Putamen (tissue), 1 donor: ENCODE measurements around the gene RABGAP1L.
A peak's percentile ranks its signal among the peaks of the same experiment; 100 is the strongest.
"Not testable (repeated sequence)": the region's sequence is repeated elsewhere in the genome, so short reads cannot be mapped to it uniquely, and the experiment has no call there.

Experiments used
- DNase-seq: peaks from one replicate; pipeline ENCODE4 v3.0.0-alpha.2; 2016; ENCODE audit warnings: low spot score

The RABGAP1L gene

GRCh38 chr1:174364996-174365736 is 205.8 kb downstream of the RABGAP1L start:
- DNase-seq = peak; percentile 75

- no peak for DNase-seq
Measured at GRCh38 chr1:174366946-174367345, 207.6 kb downstream of the RABGAP1L start.

GRCh38 chr1:174367892-174368291 is 208.6 kb downstream of the RABGAP1L start:
- DNase-seq = no peak

- DNase-seq = no peak
Measured at GRCh38 chr1:174376030-174376429, 216.7 kb downstream of the RABGAP1L start.

GRCh38 chr1:174391716-174392115 is 232.4 kb downstream of the RABGAP1L start:
- no peak for DNase-seq

GRCh38 chr1:174393885-174394284 is 234.6 kb downstream of the RABGAP1L start:
- no peak for DNase-seq

GRCh38 chr1:174397261-174397660 is 237.9 kb downstream of the RABGAP1L start:
- no peak for DNase-seq

GRCh38 chr1:174398246-174398645 is 238.9 kb downstream of the RABGAP1L start:
- no peak for DNase-seq

GRCh38 chr1:174399211-174399610 is 239.9 kb downstream of the RABGAP1L start:
- DNase-seq = no peak

- DNase-seq = no peak
Measured at GRCh38 chr1:174401075-174401474, 241.8 kb downstream of the RABGAP1L start.

- peak; percentile 29 for DNase-seq
Measured at GRCh38 chr1:174405219-174405618, 245.9 kb downstream of the RABGAP1L start.

- DNase-seq = no peak
Measured at GRCh38 chr1:174406421-174406820, 247.1 kb downstream of the RABGAP1L start.

- no peak for DNase-seq
Measured at GRCh38 chr1:174407665-174408064, 248.3 kb downstream of the RABGAP1L start.

GRCh38 chr1:174408146-174408545 is 248.8 kb downstream of the RABGAP1L start:
- DNase-seq = no peak

- not testable (repeated sequence) for DNase-seq
Measured at GRCh38 chr1:174409801-174410200, 250.5 kb downstream of the RABGAP1L start.

GRCh38 chr1:174413632-174414031 is 254.3 kb downstream of the RABGAP1L start:
- DNase-seq = no peak

- DNase-seq = no peak
Measured at GRCh38 chr1:174414203-174414602, 254.9 kb downstream of the RABGAP1L start.

- DNase-seq = no peak
Measured at GRCh38 chr1:174415506-174415905, 256.2 kb downstream of the RABGAP1L start.

- no peak for DNase-seq
Measured at GRCh38 chr1:174417921-174418320, 258.6 kb downstream of the RABGAP1L start.

- no peak for DNase-seq
Measured at GRCh38 chr1:174425121-174425520, 265.8 kb downstream of the RABGAP1L start.

- DNase-seq = no peak
Measured at GRCh38 chr1:174426153-174426552, 266.8 kb downstream of the RABGAP1L start.

- DNase-seq = no peak
Measured at GRCh38 chr1:174428033-174428432, 268.7 kb downstream of the RABGAP1L start.

- no peak for DNase-seq
Measured at GRCh38 chr1:174428739-174429138, 269.4 kb downstream of the RABGAP1L start.

GRCh38 chr1:174433451-174433850 is 274.1 kb downstream of the RABGAP1L start:
- no peak for DNase-seq
